HFFc6 (cell line): ENCODE results near the gene ZKSCAN8. TPM values are rescaled to one million over a fixed set of nuclear protein-coding genes. Genes with fewer than 3 reads are reported as not detected.

ENCODE experiments used
- DNase-seq: peaks from one replicate; pipeline ENCODE4 v3.0.0-alpha.2; 2018
- H3K27ac Mint-ChIP-seq: 2 replicates; pipeline ENCODE4 v1.8.0; 2020; ENCODE audit warnings: mild to moderate bottlenecking, mixed read lengths
- H3K27me3 Mint-ChIP-seq: 2 replicates; pipeline ENCODE4 v1.8.0; 2021; ENCODE audit warnings: mild to moderate bottlenecking, moderate library complexity, mixed read lengths; ENCODE audit not compliant: insufficient read depth
- H3K36me3 Mint-ChIP-seq: 2 replicates; pipeline ENCODE4 v1.8.0; 2021; ENCODE audit warnings: low read depth, mixed read lengths
- H3K4me1 Mint-ChIP-seq: 2 replicates; pipeline ENCODE4 v1.8.0; 2020; ENCODE audit warnings: low read depth, mixed read lengths
- H3K4me3 Mint-ChIP-seq: 2 replicates; pipeline ENCODE4 v1.8.0; 2020; ENCODE audit warnings: mild to moderate bottlenecking, moderate library complexity, mixed read lengths
- H3K9me3 Mint-ChIP-seq: 2 replicates; pipeline ENCODE4 v1.8.0; 2020; ENCODE audit warnings: mild to moderate bottlenecking, mixed read lengths
- CTCF ChIP-seq: fragments of 200-600 bp; sonication (generic); IDR thresholded peaks from 2 replicates; pipeline ENCODE4 v1.5.0; 2021; ENCODE audit warnings: antibody characterized with exemption, mild to moderate bottlenecking
- total RNA-seq, 6 experiments: library from RNA; stranded (reverse); fragmentation: NEBNext Ultra II Directional; extraction: Animal tissue kit (Norgen Biotek cat#: 25700); gene quantifications; 2 replicates in 1 of 6; 3 replicates in 5 of 6; pipeline ENCODE4 v1.2.3, GENCODE V29; 2021

The ZKSCAN8 gene
- total RNA-seq, 6 experiments from 2014 or later = 13.2 to 15.3 (median 14.0) TPM

GRCh38 chr6:28135393-28135792 is 6.3 kb upstream of the ZKSCAN8 start:
- peak overlapping the region; percentile 95 for H3K27ac Mint-ChIP-seq
- no peaks in the 10 kb centered on the region; the same call in 1 of the 2 replicates for H3K27me3 Mint-ChIP-seq
- no peak for TF ChIP-seq CTCF
- no peak for DNase-seq
- peaks cover 51% of the 10 kb centered on the region for H3K4me1 Mint-ChIP-seq
- peak overlapping the region; percentile 95 for H3K4me3 Mint-ChIP-seq
- no peaks in the 10 kb centered on the region for H3K9me3 Mint-ChIP-seq
- no peaks in the 10 kb centered on the region; the same call in 1 of the 2 replicates for H3K36me3 Mint-ChIP-seq

- DNase-seq = peak; percentile 98
- TF ChIP-seq CTCF = no peak
- Mint-ChIP-seq H3K36me3 (peaks cover 1% of the 10 kb centered on the region), H3K4me1 (peaks cover 53% of the 10 kb centered on the region), H3K4me3 (peak overlapping the region; percentile 95), H3K9me3 (no peaks in the 10 kb centered on the region), H3K27ac (peak overlapping the region; percentile 95), H3K27me3 (no peaks in the 10 kb centered on the region)
Observed at GRCh38 chr6:28136585-28137504, 4.8 kb upstream of the ZKSCAN8 start.

- no peak for TF ChIP-seq CTCF
- Mint-ChIP-seq H3K4me3 (peak overlapping the region; percentile 95), H3K36me3 (peaks cover 8% of the 10 kb centered on the region), H3K9me3 (no peaks in the 10 kb centered on the region), H3K27ac (peak overlapping the region; percentile 95), H3K4me1 (peaks cover 54% of the 10 kb centered on the region), H3K27me3 (no peaks in the 10 kb centered on the region; the same call in 1 of the 2 replicates)
- DNase-seq = no peak
Observed at GRCh38 chr6:28137505-28137981, 4.1 kb upstream of the ZKSCAN8 start.

- Mint-ChIP-seq H3K27me3 (no peaks in the 10 kb centered on the region; the same call in 1 of the 2 replicates), H3K9me3 (no peaks in the 10 kb centered on the region), H3K4me3 (peak overlapping the region; percentile 49; the same call in 1 of the 2 replicates), H3K36me3 (peaks cover 21% of the 10 kb centered on the region), H3K27ac (peak overlapping the region; percentile 14; the same call in 1 of the 2 replicates), H3K4me1 (peaks cover 52% of the 10 kb centered on the region)
- TF ChIP-seq CTCF = no peak
- no peak for DNase-seq
Observed at GRCh38 chr6:28139860-28140543, 1.7 kb upstream of the ZKSCAN8 start.

- peak overlapping the region; percentile 14; the same call in 1 of the 2 replicates for H3K27ac Mint-ChIP-seq
- H3K9me3 Mint-ChIP-seq = no peaks in the 10 kb centered on the region
- peaks cover 27% of the 10 kb centered on the region for H3K36me3 Mint-ChIP-seq
- DNase-seq = no peak
- H3K4me1 Mint-ChIP-seq = peaks cover 52% of the 10 kb centered on the region
- no peaks in the 10 kb centered on the region; the same call in 1 of the 2 replicates for H3K27me3 Mint-ChIP-seq
- no peak for TF ChIP-seq CTCF
- H3K4me3 Mint-ChIP-seq = peak overlapping the region; percentile 95
Observed at GRCh38 chr6:28140616-28141015, 1.1 kb upstream of the ZKSCAN8 start.
